HCT116 (cell line): ENCODE measurements around the gene RNF150. TPM values are rescaled to one million over a fixed set of nuclear protein-coding genes. Genes with fewer than 3 reads are reported as not detected.

Experiments used
- ATAC-seq: fragments of 200-7000 bp; cut with Tn5 transposase; 2 replicates; pipeline ENCODE4 v1.9.1; 2020; ENCODE audit warnings: mild to moderate bottlenecking, moderate library complexity
- BruUV-seq: library from RNA; stranded (reverse); fragments of 400-500 nt; replicated peaks from 2 replicates; lab custom pipeline; 2021; lab: Mats Ljungman, UMichigan
- CTCF ChIA-PET: fragments of 300-600 bp; sonication (Branson Sonifier 250); formaldehyde crosslinking; loops from one replicate; lab custom pipeline; 2021; ENCODE audit warnings: antibody characterized with exemption; lab: Charles Lee
- POLR2A ChIA-PET: fragments of 300-600, 350-600 bp; sonication (Branson Sonifier 250); formaldehyde crosslinking; loops from one replicate; lab custom pipeline; 2021; ENCODE audit warnings: antibody characterized with exemption; lab: Charles Lee
- RAD21 ChIA-PET, 2 experiments: fragments of 300-600 bp; sonication (Branson Sonifier 250); formaldehyde crosslinking; loops; one replicate each; lab custom pipeline; 2023; ENCODE audit warnings: low total read pairs in 2 of 2; ENCODE audit not compliant: uncharacterized antibody in 2 of 2, unreplicated experiment in 2 of 2, low non-redundant PET in 1 of 2; lab: Charles Lee
- DNase-seq: peaks from one replicate; pipeline ENCODE4 v3.0.0-alpha.2; 2010; ENCODE audit warnings: low read depth, low spot score
- H2AFZ ChIP-seq: fragments of 200-600 bp; shearing (Covaris generic), sonication (generic); 2 replicates; pipeline ENCODE4 v1.6.1; 2017; ENCODE audit warnings: low read depth, mixed run types, mixed read lengths, antibody characterized with exemption, low read length; ENCODE audit not compliant: poor library complexity, severe bottlenecking
- H3K27ac ChIP-seq: 2 replicates; pipeline ENCODE4 v1.5.1; 2012; ENCODE audit warnings: low read depth, low read length
- H3K27me3 ChIP-seq: fragments of 200-600 bp; sonication (generic); 2 replicates; pipeline ENCODE4 v1.6.1; 2016; ENCODE audit warnings: mixed run types, low read length, mixed read lengths; ENCODE audit not compliant: insufficient read depth
- H3K36me3 ChIP-seq, 2 experiments: fragments of 200-500 bp in 1 of 2; fragments of 200-600 bp in 1 of 2; sonication (Bioruptor generic) in 1 of 2; sonication (generic) in 1 of 2; 2 replicates each; pipeline versions ENCODE4 v1.5.1 to v1.6.1; 2014 to 2016; ENCODE audit warnings: low read length in 2 of 2, inconsistent platforms in 1 of 2, mixed read lengths in 1 of 2, mixed run types in 1 of 2; ENCODE audit not compliant: insufficient read depth in 2 of 2, control insufficient read depth in 1 of 2
- H3K4me1 ChIP-seq, 2 experiments: fragments of 200-600 bp in 1 of 2; sonication (generic) in 1 of 2; 2 replicates each; pipeline versions ENCODE4 v1.5.1 to v1.6.1; 2012 to 2017; ENCODE audit warnings: low read length in 2 of 2, inconsistent platforms in 1 of 2, mild to moderate bottlenecking in 1 of 2, mixed read lengths in 1 of 2, mixed run types in 1 of 2, moderate library complexity in 1 of 2; ENCODE audit not compliant: insufficient read depth in 2 of 2, control insufficient read depth in 1 of 2
- H3K4me2 ChIP-seq: fragments of 200-600 bp; sonication (generic); 2 replicates; pipeline ENCODE4 v1.6.1; 2017; ENCODE audit warnings: mixed run types, low read length, mixed read lengths
- H3K4me3 ChIP-seq, 2 experiments: fragments of 200-600 bp in 1 of 2; sonication (generic) in 1 of 2; replicated peaks in 1 of 2; 2 replicates each; pipeline ENCODE4 v1.5.1; 2011 to 2016; ENCODE audit warnings: low read length in 2 of 2, control low read depth in 1 of 2, low read depth in 1 of 2, mild to moderate bottlenecking in 1 of 2, mixed read lengths in 1 of 2, mixed run types in 1 of 2
- H3K79me2 ChIP-seq: fragments of 200-600 bp; sonication (generic); 2 replicates; pipeline ENCODE4 v1.6.1; 2017; ENCODE audit warnings: mild to moderate bottlenecking, mixed run types, low read length, moderate library complexity, mixed read lengths; ENCODE audit not compliant: insufficient read depth
- H3K9ac ChIP-seq: fragments of 200-600 bp; sonication (generic); 2 replicates; pipeline ENCODE4 v1.6.1; 2016; ENCODE audit warnings: low read length, mixed read lengths
- H3K9me2 ChIP-seq: fragments of 200-600 bp; sonication (generic), shearing (Covaris generic); 2 replicates; pipeline ENCODE4 v1.6.1; 2017; ENCODE audit warnings: mixed run types, mild to moderate bottlenecking, moderate library complexity; ENCODE audit not compliant: insufficient read depth
- H3K9me3 ChIP-seq, 2 experiments: fragments of 200-500 bp in 1 of 2; fragments of 200-600 bp in 1 of 2; sonication (Bioruptor generic) in 1 of 2; sonication (generic) in 1 of 2; 2 replicates each; pipeline ENCODE4 v1.6.1; 2014 to 2017; ENCODE audit warnings: low read length in 2 of 2, mixed read lengths in 2 of 2, inconsistent platforms in 1 of 2, low read depth in 1 of 2, mild to moderate bottlenecking in 1 of 2, mixed run types in 1 of 2, moderate library complexity in 1 of 2; ENCODE audit not compliant: control insufficient read depth in 1 of 2, insufficient read depth in 1 of 2
- H4K20me1 ChIP-seq: fragments of 200-600 bp; sonication (generic), shearing (Covaris generic); 2 replicates; pipeline ENCODE4 v1.6.1; 2017; ENCODE audit warnings: mixed run types, mild to moderate bottlenecking, moderate library complexity; ENCODE audit not compliant: insufficient read depth
- CEBPB ChIP-seq: IDR thresholded peaks from 2 replicates; pipeline ENCODE4 v1.6.1; 2012; ENCODE audit warnings: low read depth
- EGR1 ChIP-seq: IDR thresholded peaks from 2 replicates; pipeline ENCODE4 v1.6.1; 2012; ENCODE audit warnings: low read depth
- EZH2phosphoT487 ChIP-seq: fragments of 200-600 bp; IDR thresholded peaks from 2 replicates; pipeline ENCODE4 v1.6.1; 2018; ENCODE audit warnings: antibody characterized with exemption, borderline replicate concordance
- FOSL1 ChIP-seq: IDR thresholded peaks from 2 replicates; pipeline ENCODE4 v1.6.1; 2012; ENCODE audit warnings: low read depth
- MAX ChIP-seq: IDR thresholded peaks from 2 replicates; pipeline ENCODE4 v1.6.1; 2012
- POLR2AphosphoS5 ChIP-seq: IDR thresholded peaks from 2 replicates; pipeline ENCODE4 v1.6.1; 2011; ENCODE audit warnings: mild to moderate bottlenecking, low read depth, low read length, moderate library complexity
- SIN3A ChIP-seq: IDR thresholded peaks from 2 replicates; pipeline ENCODE4 v1.6.1; 2012; ENCODE audit warnings: low read depth
- ZBTB33 ChIP-seq: IDR thresholded peaks from 2 replicates; pipeline ENCODE4 v1.6.1; 2011; ENCODE audit warnings: mild to moderate bottlenecking, low read length, moderate library complexity; ENCODE audit not compliant: insufficient replicate concordance; ENCODE audit errors: extremely low read depth
- ZNF274 ChIP-seq: fragments of 200-500 bp; sonication (Bioruptor generic); IDR thresholded peaks from 2 replicates; pipeline ENCODE4 v1.6.1; 2014; ENCODE audit warnings: mild to moderate bottlenecking, low read depth, low read length, inconsistent platforms
- intact Hi-C: fragments of 100-400 bp; cut with micrococcal nuclease; formaldehyde crosslinking; loops from 2 replicates; pipeline ENCODE4 v1.10.0; 2022
- total RNA-seq: library from RNA; stranded (reverse); gene quantifications from one replicate; pipeline ENCODE4 v1.2.1, GENCODE V29; 2021; ENCODE audit not compliant: unreplicated experiment
- TF ChIP-seq, protein P1 (sequence below): IDR thresholded peaks from 2 replicates; pipeline ENCODE4 v1.6.1; 2012; ENCODE audit warnings: low read depth
- TF ChIP-seq, protein P2 (sequence below), 3 experiments: fragments of 200-600 bp in 1 of 3; sonication (generic) in 1 of 3; IDR thresholded peaks in 2 of 3; conservative IDR thresholded peaks in 1 of 3; 2 replicates each; pipeline ENCODE4 v1.5.1; 2012 to 2017; ENCODE audit warnings: low read depth in 2 of 3, low read length in 2 of 3, antibody characterized with exemption in 1 of 3, borderline replicate concordance in 1 of 3, control low read depth in 1 of 3, mild to moderate bottlenecking in 1 of 3, mixed read lengths in 1 of 3, mixed run types in 1 of 3, moderate library complexity in 1 of 3; ENCODE audit not compliant: insufficient read depth in 1 of 3

Gene RNF150
- total RNA-seq, 1 experiment from 2014 or later, result 0.07 TPM

- no peak for DNase-seq
- POLR2A ChIA-PET, result no interaction called here
- Histone ChIP-seq H3K4me3 (no peak overlapping the region), H3K79me2 (no peaks in the 10 kb centered on the region), H3K36me3 (no peaks in the 10 kb centered on the region), H3K4me2 (no peak overlapping the region), H3K9me2 (no peaks in the 10 kb centered on the region), H4K20me1 (no peaks in the 10 kb centered on the region), H2AFZ (no peak overlapping the region), H3K9me3 (no peaks in the 10 kb centered on the region), H3K27me3 (no peaks in the 10 kb centered on the region), H3K27ac (no peak overlapping the region), H3K4me1 (no peaks in the 10 kb centered on the region), H3K9ac (no peak overlapping the region)
- CTCF ChIA-PET, result no interaction called here
- ATAC-seq, result no peak
- TF ChIP-seq, protein P1, sequence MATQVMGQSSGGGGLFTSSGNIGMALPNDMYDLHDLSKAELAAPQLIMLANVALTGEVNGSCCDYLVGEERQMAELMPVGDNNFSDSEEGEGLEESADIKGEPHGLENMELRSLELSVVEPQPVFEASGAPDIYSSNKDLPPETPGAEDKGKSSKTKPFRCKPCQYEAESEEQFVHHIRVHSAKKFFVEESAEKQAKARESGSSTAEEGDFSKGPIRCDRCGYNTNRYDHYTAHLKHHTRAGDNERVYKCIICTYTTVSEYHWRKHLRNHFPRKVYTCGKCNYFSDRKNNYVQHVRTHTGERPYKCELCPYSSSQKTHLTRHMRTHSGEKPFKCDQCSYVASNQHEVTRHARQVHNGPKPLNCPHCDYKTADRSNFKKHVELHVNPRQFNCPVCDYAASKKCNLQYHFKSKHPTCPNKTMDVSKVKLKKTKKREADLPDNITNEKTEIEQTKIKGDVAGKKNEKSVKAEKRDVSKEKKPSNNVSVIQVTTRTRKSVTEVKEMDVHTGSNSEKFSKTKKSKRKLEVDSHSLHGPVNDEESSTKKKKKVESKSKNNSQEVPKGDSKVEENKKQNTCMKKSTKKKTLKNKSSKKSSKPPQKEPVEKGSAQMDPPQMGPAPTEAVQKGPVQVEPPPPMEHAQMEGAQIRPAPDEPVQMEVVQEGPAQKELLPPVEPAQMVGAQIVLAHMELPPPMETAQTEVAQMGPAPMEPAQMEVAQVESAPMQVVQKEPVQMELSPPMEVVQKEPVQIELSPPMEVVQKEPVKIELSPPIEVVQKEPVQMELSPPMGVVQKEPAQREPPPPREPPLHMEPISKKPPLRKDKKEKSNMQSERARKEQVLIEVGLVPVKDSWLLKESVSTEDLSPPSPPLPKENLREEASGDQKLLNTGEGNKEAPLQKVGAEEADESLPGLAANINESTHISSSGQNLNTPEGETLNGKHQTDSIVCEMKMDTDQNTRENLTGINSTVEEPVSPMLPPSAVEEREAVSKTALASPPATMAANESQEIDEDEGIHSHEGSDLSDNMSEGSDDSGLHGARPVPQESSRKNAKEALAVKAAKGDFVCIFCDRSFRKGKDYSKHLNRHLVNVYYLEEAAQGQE, result no peak
- RAD21 ChIA-PET, result no interaction called here
- BruUV-seq, result no TSS peak
- intact Hi-C loops, result no loop called here
These were observed 189.6 kb downstream of the RNF150 start for GRCh38 chr4:140943486-140944198.

- RAD21 ChIA-PET, result no interaction called here
- no peaks in the 10 kb centered on the region for H3K36me3 ChIP-seq
- H4K20me1 ChIP-seq, result no peaks in the 10 kb centered on the region
- no peak overlapping the region for H2AFZ ChIP-seq
- H3K27me3 ChIP-seq, result no peaks in the 10 kb centered on the region
- no peaks in the 10 kb centered on the region for H3K4me1 ChIP-seq
- no TSS peak for BruUV-seq
- CTCF ChIA-PET, result no interaction called here
- H3K4me3 ChIP-seq, result no peak overlapping the region
- POLR2A ChIA-PET, result no interaction called here
- no peak overlapping the region for H3K4me2 ChIP-seq
- H3K9ac ChIP-seq, result no peak overlapping the region
- H3K9me2 ChIP-seq, result no peaks in the 10 kb centered on the region
- intact Hi-C loops, result no loop called here
- H3K27ac ChIP-seq, result no peak overlapping the region
- no peaks in the 10 kb centered on the region for H3K9me3 ChIP-seq
- no peaks in the 10 kb centered on the region for H3K79me2 ChIP-seq
- DNase-seq, result no peak
- ATAC-seq, result no peak
- TF ChIP-seq ZNF274 (no peak), POLR2AphosphoS5 (no peak), MAX (no peak), EGR1 (no peak), ZBTB33 (no peak), SIN3A (no peak), EZH2phosphoT487 (no peak), FOSL1 (no peak), CEBPB (no peak)
- TF ChIP-seq, protein P2, sequence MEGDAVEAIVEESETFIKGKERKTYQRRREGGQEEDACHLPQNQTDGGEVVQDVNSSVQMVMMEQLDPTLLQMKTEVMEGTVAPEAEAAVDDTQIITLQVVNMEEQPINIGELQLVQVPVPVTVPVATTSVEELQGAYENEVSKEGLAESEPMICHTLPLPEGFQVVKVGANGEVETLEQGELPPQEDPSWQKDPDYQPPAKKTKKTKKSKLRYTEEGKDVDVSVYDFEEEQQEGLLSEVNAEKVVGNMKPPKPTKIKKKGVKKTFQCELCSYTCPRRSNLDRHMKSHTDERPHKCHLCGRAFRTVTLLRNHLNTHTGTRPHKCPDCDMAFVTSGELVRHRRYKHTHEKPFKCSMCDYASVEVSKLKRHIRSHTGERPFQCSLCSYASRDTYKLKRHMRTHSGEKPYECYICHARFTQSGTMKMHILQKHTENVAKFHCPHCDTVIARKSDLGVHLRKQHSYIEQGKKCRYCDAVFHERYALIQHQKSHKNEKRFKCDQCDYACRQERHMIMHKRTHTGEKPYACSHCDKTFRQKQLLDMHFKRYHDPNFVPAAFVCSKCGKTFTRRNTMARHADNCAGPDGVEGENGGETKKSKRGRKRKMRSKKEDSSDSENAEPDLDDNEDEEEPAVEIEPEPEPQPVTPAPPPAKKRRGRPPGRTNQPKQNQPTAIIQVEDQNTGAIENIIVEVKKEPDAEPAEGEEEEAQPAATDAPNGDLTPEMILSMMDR (IDR thresholded peaks at IDR 0.05 in 2 of 3, conservative IDR thresholded peaks at IDR 0.05 in 1 of 3; ENCODE audit: borderline replicate concordance in 1 of 3, insufficient read depth in 1 of 3, low read depth in 2 of 3, low read length in 2 of 3), result no peak
These were observed 192.7 kb downstream of the RNF150 start for GRCh38 chr4:140940589-140940988.
